H9 (cell line): ENCODE measurements around the gene ITGA1. TPM values are rescaled to one million over a fixed set of nuclear protein-coding genes. Genes with fewer than 3 reads are reported as not detected.
A peak's percentile ranks its signal among the peaks of the same experiment; 100 is the strongest.
"Not testable (repeated sequence)": the region's sequence is repeated elsewhere in the genome, so short reads cannot be mapped to it uniquely, and the experiment has no call there.

Experiments used
- DNase-seq: peaks from one replicate; pipeline ENCODE4 v3.0.0-alpha.2; 2017
- H2AFZ ChIP-seq: one replicate; pipeline ENCODE4 v1.6.1; 2013; ENCODE audit warnings: mild to moderate bottlenecking, low read length, control low read depth, moderate library complexity
- H2AK5ac ChIP-seq: 2 replicates; pipeline ENCODE4 v1.6.1; 2013; ENCODE audit warnings: low read length, control low read depth, mixed read lengths; ENCODE audit not compliant: insufficient read length
- H2BK120ac ChIP-seq: one replicate; pipeline ENCODE4 v1.6.1; 2013; ENCODE audit warnings: low read depth, mild to moderate bottlenecking, low read length, control low read depth, inconsistent platforms; ENCODE audit not compliant: poor library complexity, severe bottlenecking
- H2BK12ac ChIP-seq: 2 replicates; pipeline ENCODE4 v1.6.1; 2013; ENCODE audit warnings: low read length, control low read depth, mixed read lengths, low read depth; ENCODE audit not compliant: insufficient read length
- H2BK15ac ChIP-seq: 2 replicates; pipeline ENCODE4 v1.6.1; 2013; ENCODE audit warnings: low read depth, low read length, control low read depth
- H2BK20ac ChIP-seq: one replicate; pipeline ENCODE4 v1.6.1; 2013; ENCODE audit warnings: low read depth, mild to moderate bottlenecking, low read length, control low read depth, inconsistent platforms; ENCODE audit not compliant: poor library complexity, severe bottlenecking
- H2BK5ac ChIP-seq: 2 replicates; pipeline ENCODE4 v1.6.1; 2013; ENCODE audit warnings: low read length, control low read depth, mixed read lengths; ENCODE audit not compliant: insufficient read length
- H3K14ac ChIP-seq: 2 replicates; pipeline ENCODE4 v1.6.1; 2013; ENCODE audit warnings: low read length, control low read depth; ENCODE audit not compliant: insufficient read depth
- H3K18ac ChIP-seq: 2 replicates; pipeline ENCODE4 v1.6.1; 2013; ENCODE audit warnings: low read depth, mild to moderate bottlenecking, mixed read lengths, low read length, control low read depth; ENCODE audit not compliant: insufficient read length
- H3K23ac ChIP-seq: 2 replicates; pipeline ENCODE4 v1.6.1; 2013; ENCODE audit warnings: low read length, control low read depth, mixed read lengths, low read depth; ENCODE audit not compliant: insufficient read length
- H3K23me2 ChIP-seq: 2 replicates; pipeline ENCODE4 v1.6.1; 2013; ENCODE audit warnings: low read depth, mild to moderate bottlenecking, mixed read lengths, low read length, control low read depth; ENCODE audit not compliant: insufficient read length, poor library complexity, severe bottlenecking
- H3K27ac ChIP-seq: 2 replicates; pipeline ENCODE4 v1.5.1; 2013; ENCODE audit warnings: low read length, control low read depth, mixed read lengths, low read depth; ENCODE audit not compliant: insufficient read length
- H3K27me3 ChIP-seq: 2 replicates; pipeline ENCODE4 v1.6.1; 2013; ENCODE audit warnings: low read length, control low read depth, inconsistent platforms; ENCODE audit not compliant: insufficient read depth
- H3K4ac ChIP-seq: 2 replicates; pipeline ENCODE4 v1.6.1; 2013; ENCODE audit warnings: low read depth, mild to moderate bottlenecking, control low read depth, inconsistent platforms, low read length, moderate library complexity
- H3K4me1 ChIP-seq: 2 replicates; pipeline ENCODE4 v1.6.1; 2013; ENCODE audit warnings: low read length, control low read depth, inconsistent platforms; ENCODE audit not compliant: insufficient read depth
- H3K4me2 ChIP-seq: 2 replicates; pipeline ENCODE4 v1.6.1; 2013; ENCODE audit warnings: low read length, control low read depth, mixed read lengths; ENCODE audit not compliant: insufficient read length, insufficient read depth
- H3K56ac ChIP-seq: 2 replicates; pipeline ENCODE4 v1.6.1; 2013; ENCODE audit warnings: low read depth, mild to moderate bottlenecking, mixed read lengths, low read length, control low read depth; ENCODE audit not compliant: insufficient read length
- H3K79me1 ChIP-seq: 2 replicates; pipeline ENCODE4 v1.6.1; 2013; ENCODE audit warnings: low read depth, mild to moderate bottlenecking, moderate library complexity, low read length, control low read depth, inconsistent platforms; ENCODE audit not compliant: insufficient read depth, poor library complexity, severe bottlenecking
- H3K79me2 ChIP-seq: 2 replicates; pipeline ENCODE4 v1.6.1; 2013; ENCODE audit warnings: low read length, control low read depth, inconsistent platforms; ENCODE audit not compliant: insufficient read depth
- H3K9ac ChIP-seq: 2 replicates; pipeline ENCODE4 v1.6.1; 2013; ENCODE audit warnings: low read length, control low read depth, mixed read lengths; ENCODE audit not compliant: insufficient read length; ENCODE audit errors: extremely low read depth
- H3K9me3 ChIP-seq: one replicate; pipeline ENCODE4 v1.6.1; 2013; ENCODE audit warnings: low read depth, low read length, inconsistent platforms; ENCODE audit not compliant: control insufficient read depth
- H3T11ph ChIP-seq: one replicate; pipeline ENCODE4 v1.6.1; 2013; ENCODE audit warnings: mild to moderate bottlenecking, low read length, control low read depth, inconsistent platforms
- H4K20me1 ChIP-seq: one replicate; pipeline ENCODE4 v1.6.1; 2013; ENCODE audit not compliant: control insufficient read depth, insufficient read length, insufficient read depth
- H4K5ac ChIP-seq: 2 replicates; pipeline ENCODE4 v1.6.1; 2013; ENCODE audit warnings: low read depth, mild to moderate bottlenecking, mixed read lengths, low read length, control low read depth; ENCODE audit not compliant: insufficient read length
- H4K8ac ChIP-seq: replicated peaks from 2 replicates; pipeline ENCODE4 v1.6.1; 2013; ENCODE audit warnings: low read length, control low read depth, mixed read lengths, low read depth; ENCODE audit not compliant: insufficient read length
- H4K91ac ChIP-seq: 2 replicates; pipeline ENCODE4 v1.6.1; 2013; ENCODE audit warnings: low read depth, mild to moderate bottlenecking, moderate library complexity, mixed read lengths, low read length, control low read depth; ENCODE audit not compliant: insufficient read length
- H3K27ac Mint-ChIP-seq, 3 experiments: 2 replicates in 2 of 3; 3 replicates in 1 of 3; pipeline ENCODE4 v1.8.0; 2020 to 2021; ENCODE audit warnings: mixed read lengths in 3 of 3, mild to moderate bottlenecking in 1 of 3, moderate library complexity in 1 of 3
- H3K27me3 Mint-ChIP-seq: 2 replicates; pipeline ENCODE4 v1.8.0; 2021; ENCODE audit warnings: low read depth, mild to moderate bottlenecking, moderate library complexity, mixed read lengths
- H3K36me3 Mint-ChIP-seq, 3 experiments: 2 replicates in 2 of 3; 3 replicates in 1 of 3; pipeline ENCODE4 v1.8.0; 2020 to 2021; ENCODE audit warnings: low read depth in 3 of 3, mixed read lengths in 3 of 3; ENCODE audit not compliant: insufficient read depth in 1 of 3
- H3K4me1 Mint-ChIP-seq, 2 experiments: 2 replicates each; pipeline ENCODE4 v1.8.0; 2020; ENCODE audit warnings: mixed read lengths in 2 of 2
- H3K4me3 Mint-ChIP-seq, 2 experiments: 2 replicates in 1 of 2; 3 replicates in 1 of 2; pipeline ENCODE4 v1.8.0; 2020 to 2021; ENCODE audit warnings: mild to moderate bottlenecking in 2 of 2, mixed read lengths in 2 of 2, moderate library complexity in 1 of 2
- H3K9me3 Mint-ChIP-seq, 2 experiments: 2 replicates in 1 of 2; 3 replicates in 1 of 2; pipeline ENCODE4 v1.8.0; 2020; ENCODE audit warnings: mild to moderate bottlenecking in 2 of 2, mixed read lengths in 2 of 2, moderate library complexity in 1 of 2
- WGBS: extraction: QIAGEN DNeasy Blood & Tissue Kit; methylation state at CpG from one replicate; pipeline ENCODE4 v1.1.7; 2013; ENCODE audit warnings: missing lambda C conversion rate, low lambda C conversion rate, mixed read lengths; ENCODE audit not compliant: insufficient read length; ENCODE audit errors: extremely low coverage; 5-methylcytosine and 5-hydroxymethylcytosine counted together
- total RNA-seq: library from RNA; stranded (reverse); gene quantifications from 2 replicates; pipeline ENCODE4 v1.2.1, GENCODE V29; 2021
- TF ChIP-seq, protein P1 (sequence below): fragments of 200-600 bp; sonication (generic); conservative IDR thresholded peaks from 3 replicates; pipeline ENCODE4 v1.8.0; 2021; ENCODE audit warnings: antibody characterized with exemption, mild to moderate bottlenecking

ITGA1 gene
- total RNA-seq, 1 experiment from 2014 or later = 3.9 TPM

DNA sequence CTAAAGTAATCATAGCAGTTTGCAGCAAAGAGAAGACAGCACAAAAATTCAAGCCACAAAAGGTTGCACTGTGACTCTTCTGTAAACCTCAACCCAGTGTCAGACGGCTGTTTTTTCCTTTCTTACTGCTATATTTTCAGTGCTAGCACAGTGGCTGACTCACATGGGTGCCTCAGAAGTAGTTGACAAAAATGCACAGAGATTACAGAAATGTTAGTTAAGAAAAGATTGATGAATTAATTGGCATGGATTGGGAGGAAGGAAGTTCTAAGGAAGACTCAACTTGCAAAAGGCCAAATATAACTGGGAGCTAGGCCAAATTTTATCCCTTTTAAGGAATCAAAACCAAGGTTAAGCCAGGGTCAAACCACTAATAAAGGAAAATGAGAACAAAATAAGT is 43.7 kb upstream of the ITGA1 start:
- H3K27me3 Mint-ChIP-seq = no peaks in the 10 kb centered on the region
- Histone ChIP-seq H2AK5ac (no peak overlapping the region), H3K23me2 (no peaks in the 10 kb centered on the region), H3K79me2 (no peaks in the 10 kb centered on the region), H3K9me3 (no peaks in the 10 kb centered on the region), H3K56ac (no peak overlapping the region), H3T11ph (no peak overlapping the region), H4K91ac (no peak overlapping the region), H2BK15ac (no peak overlapping the region), H3K9ac (no peak overlapping the region), H3K79me1 (no peaks in the 10 kb centered on the region), H3K27me3 (no peaks in the 10 kb centered on the region), H3K4me2 (no peak overlapping the region), H3K4ac (no peak overlapping the region), H2BK5ac (no peak overlapping the region), H2BK12ac (no peak overlapping the region), H4K5ac (no peak overlapping the region), H3K4me1 (no peaks in the 10 kb centered on the region), H3K27ac (no peak overlapping the region), H3K18ac (no peak overlapping the region), H3K23ac (no peak overlapping the region), H2AFZ (no peak overlapping the region), H4K8ac (no peak overlapping the region), H4K20me1 (no peaks in the 10 kb centered on the region), H3K14ac (no peak overlapping the region), H2BK20ac (no peak overlapping the region), H2BK120ac (no peak overlapping the region)
- DNase-seq = no peak
- H3K9me3 Mint-ChIP-seq = no peaks in the 10 kb centered on the region
- TF ChIP-seq, protein P1, sequence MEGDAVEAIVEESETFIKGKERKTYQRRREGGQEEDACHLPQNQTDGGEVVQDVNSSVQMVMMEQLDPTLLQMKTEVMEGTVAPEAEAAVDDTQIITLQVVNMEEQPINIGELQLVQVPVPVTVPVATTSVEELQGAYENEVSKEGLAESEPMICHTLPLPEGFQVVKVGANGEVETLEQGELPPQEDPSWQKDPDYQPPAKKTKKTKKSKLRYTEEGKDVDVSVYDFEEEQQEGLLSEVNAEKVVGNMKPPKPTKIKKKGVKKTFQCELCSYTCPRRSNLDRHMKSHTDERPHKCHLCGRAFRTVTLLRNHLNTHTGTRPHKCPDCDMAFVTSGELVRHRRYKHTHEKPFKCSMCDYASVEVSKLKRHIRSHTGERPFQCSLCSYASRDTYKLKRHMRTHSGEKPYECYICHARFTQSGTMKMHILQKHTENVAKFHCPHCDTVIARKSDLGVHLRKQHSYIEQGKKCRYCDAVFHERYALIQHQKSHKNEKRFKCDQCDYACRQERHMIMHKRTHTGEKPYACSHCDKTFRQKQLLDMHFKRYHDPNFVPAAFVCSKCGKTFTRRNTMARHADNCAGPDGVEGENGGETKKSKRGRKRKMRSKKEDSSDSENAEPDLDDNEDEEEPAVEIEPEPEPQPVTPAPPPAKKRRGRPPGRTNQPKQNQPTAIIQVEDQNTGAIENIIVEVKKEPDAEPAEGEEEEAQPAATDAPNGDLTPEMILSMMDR = no peak
- no peak overlapping the region for H3K4me3 Mint-ChIP-seq
- no CpG with 5 or more reads among the region's 1 CpG for WGBS
- peaks cover 0 to under 1% of the 10 kb centered on the region in 2 experiments; a peak in 1 of 4 replicates for H3K4me1 Mint-ChIP-seq
- no peak overlapping the region for H3K27ac Mint-ChIP-seq
- no peaks in the 10 kb centered on the region for H3K36me3 Mint-ChIP-seq

DNA sequence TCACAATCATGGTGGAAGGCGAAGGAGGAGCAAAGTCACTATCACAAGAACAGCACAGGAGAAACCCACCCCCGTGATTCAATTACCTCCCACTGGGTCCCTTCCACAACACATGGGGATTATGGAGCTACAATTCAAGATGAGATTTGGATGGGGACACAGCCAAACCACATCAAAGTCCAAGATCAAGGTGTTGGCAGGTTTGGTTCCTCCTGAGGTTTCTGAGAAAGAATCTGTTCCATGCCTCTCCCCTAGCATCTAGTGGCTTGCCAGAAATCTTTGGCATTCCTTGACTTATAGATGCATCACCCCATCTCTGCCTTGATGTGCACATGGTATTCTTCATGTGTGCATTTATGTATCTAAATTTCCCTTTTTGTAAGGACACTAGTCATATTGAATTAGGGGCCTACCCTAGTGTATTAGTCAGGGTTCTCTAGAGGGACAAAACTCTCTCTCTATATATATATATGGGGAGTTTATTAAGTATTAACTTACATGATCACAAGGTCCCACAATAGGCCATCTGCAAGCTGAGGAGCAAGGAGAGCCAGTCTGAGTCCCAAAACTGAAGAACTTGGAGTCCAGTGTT is 42.8 kb upstream of the ITGA1 start:
- not testable (repeated sequence) for H4K5ac ChIP-seq, H4K8ac ChIP-seq, H3K79me1 ChIP-seq, H3K9me3 ChIP-seq, H2BK120ac ChIP-seq, H3T11ph ChIP-seq, H2AK5ac ChIP-seq, H2BK15ac ChIP-seq, H3K27ac ChIP-seq, H3K18ac ChIP-seq, H3K4me2 ChIP-seq, DNase-seq, H2AFZ ChIP-seq, H4K91ac ChIP-seq, H3K23me2 ChIP-seq, H3K23ac ChIP-seq, H2BK20ac ChIP-seq, H3K27me3 Mint-ChIP-seq, H3K36me3 Mint-ChIP-seq, H3K4me1 ChIP-seq, H3K9me3 Mint-ChIP-seq, H3K4me3 Mint-ChIP-seq, H3K27me3 ChIP-seq, H4K20me1 ChIP-seq, H3K9ac ChIP-seq, H3K14ac ChIP-seq, H3K4ac ChIP-seq, H3K56ac ChIP-seq, H2BK12ac ChIP-seq, H2BK5ac ChIP-seq, H3K79me2 ChIP-seq
- peaks cover 9 to 10% of the 10 kb centered on the region in 2 experiments for H3K4me1 Mint-ChIP-seq
- WGBS = no CpG with 5 or more reads among the region's 2 CpGs
- peak overlapping the region in 1 of 3 experiments; percentile 91; a peak in 1 of 7 replicates for H3K27ac Mint-ChIP-seq
